ENCODE measurements around the gene ZNF582.

- no peak for TF ChIP-seq REST (IDR thresholded peaks at IDR 0.05; ENCODE audit: insufficient read depth in 1 of 2, low read depth in 2 of 2, low read length in 2 of 2)
- no peak for TF ChIP-seq TAF1 (IDR thresholded peaks at IDR 0.05; ENCODE audit: borderline replicate concordance, insufficient read depth, low read length)
- no peak for TF ChIP-seq POLR2AphosphoS5 (IDR thresholded peaks at IDR 0.05; ENCODE audit: low read depth, low read length)
- no peak for TF ChIP-seq SIN3A (IDR thresholded peaks at IDR 0.05; ENCODE audit: borderline replicate concordance, insufficient read depth, low read length)
These were observed 32.5 kb downstream of the ZNF582 start for GRCh38 chr19:56360841-56361240.
